ENCODE results near the gene VMO1. TPM values are rescaled to one million over a fixed set of nuclear protein-coding genes. Genes with fewer than 3 reads are reported as not detected.

The VMO1 gene
- total and polyA plus RNA-seq, 9 of the 15 experiments (the other 6 are each of a cell fraction or from before 2014, with no cell fraction given): 0.31 TPM; not detected in 8

GRCh38 chr17:4789951-4790704 is 4.0 kb upstream of the VMO1 start (continued):
- TF ChIP-seq, protein P1, sequence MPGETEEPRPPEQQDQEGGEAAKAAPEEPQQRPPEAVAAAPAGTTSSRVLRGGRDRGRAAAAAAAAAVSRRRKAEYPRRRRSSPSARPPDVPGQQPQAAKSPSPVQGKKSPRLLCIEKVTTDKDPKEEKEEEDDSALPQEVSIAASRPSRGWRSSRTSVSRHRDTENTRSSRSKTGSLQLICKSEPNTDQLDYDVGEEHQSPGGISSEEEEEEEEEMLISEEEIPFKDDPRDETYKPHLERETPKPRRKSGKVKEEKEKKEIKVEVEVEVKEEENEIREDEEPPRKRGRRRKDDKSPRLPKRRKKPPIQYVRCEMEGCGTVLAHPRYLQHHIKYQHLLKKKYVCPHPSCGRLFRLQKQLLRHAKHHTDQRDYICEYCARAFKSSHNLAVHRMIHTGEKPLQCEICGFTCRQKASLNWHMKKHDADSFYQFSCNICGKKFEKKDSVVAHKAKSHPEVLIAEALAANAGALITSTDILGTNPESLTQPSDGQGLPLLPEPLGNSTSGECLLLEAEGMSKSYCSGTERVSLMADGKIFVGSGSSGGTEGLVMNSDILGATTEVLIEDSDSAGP (CRISPR knock-in tag; IDR thresholded peaks at IDR 0.05): peak; percentile 49; the same call in 1 of the 2 replicates
- TF ChIP-seq, protein P2, sequence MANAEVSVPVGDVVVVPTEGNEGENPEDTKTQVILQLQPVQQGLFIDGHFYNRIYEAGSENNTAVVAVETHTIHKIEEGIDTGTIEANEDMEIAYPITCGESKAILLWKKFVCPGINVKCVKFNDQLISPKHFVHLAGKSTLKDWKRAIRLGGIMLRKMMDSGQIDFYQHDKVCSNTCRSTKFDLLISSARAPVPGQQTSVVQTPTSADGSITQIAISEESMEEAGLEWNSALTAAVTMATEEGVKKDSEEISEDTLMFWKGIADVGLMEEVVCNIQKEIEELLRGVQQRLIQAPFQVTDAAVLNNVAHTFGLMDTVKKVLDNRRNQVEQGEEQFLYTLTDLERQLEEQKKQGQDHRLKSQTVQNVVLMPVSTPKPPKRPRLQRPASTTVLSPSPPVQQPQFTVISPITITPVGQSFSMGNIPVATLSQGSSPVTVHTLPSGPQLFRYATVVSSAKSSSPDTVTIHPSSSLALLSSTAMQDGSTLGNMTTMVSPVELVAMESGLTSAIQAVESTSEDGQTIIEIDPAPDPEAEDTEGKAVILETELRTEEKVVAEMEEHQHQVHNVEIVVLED (CRISPR knock-in tag; IDR thresholded peaks at IDR 0.05): peak; percentile 70
- TF ChIP-seq NR2C2 (CRISPR knock-in tag; IDR thresholded peaks at IDR 0.05): peak; percentile 82
- TF ChIP-seq NR2C2 (tag; IDR thresholded peaks at IDR 0.05): peak; percentile 82
- TF ChIP-seq, protein P3, sequence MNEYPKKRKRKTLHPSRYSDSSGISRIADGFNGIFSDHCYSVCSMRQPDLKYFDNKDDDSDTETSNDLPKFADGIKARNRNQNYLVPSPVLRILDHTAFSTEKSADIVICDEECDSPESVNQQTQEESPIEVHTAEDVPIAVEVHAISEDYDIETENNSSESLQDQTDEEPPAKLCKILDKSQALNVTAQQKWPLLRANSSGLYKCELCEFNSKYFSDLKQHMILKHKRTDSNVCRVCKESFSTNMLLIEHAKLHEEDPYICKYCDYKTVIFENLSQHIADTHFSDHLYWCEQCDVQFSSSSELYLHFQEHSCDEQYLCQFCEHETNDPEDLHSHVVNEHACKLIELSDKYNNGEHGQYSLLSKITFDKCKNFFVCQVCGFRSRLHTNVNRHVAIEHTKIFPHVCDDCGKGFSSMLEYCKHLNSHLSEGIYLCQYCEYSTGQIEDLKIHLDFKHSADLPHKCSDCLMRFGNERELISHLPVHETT (CRISPR knock-in tag; conservative IDR thresholded peaks at IDR 0.05 in 1 of 2, IDR thresholded peaks at IDR 0.05 in 1 of 2): peak in 1 of 2 experiments; percentile 96; a peak in 2 of 4 replicates
- TF ChIP-seq CXXC5 (CRISPR knock-in tag; IDR thresholded peaks at IDR 0.05): peak; percentile 84
- TF ChIP-seq, protein P4, sequence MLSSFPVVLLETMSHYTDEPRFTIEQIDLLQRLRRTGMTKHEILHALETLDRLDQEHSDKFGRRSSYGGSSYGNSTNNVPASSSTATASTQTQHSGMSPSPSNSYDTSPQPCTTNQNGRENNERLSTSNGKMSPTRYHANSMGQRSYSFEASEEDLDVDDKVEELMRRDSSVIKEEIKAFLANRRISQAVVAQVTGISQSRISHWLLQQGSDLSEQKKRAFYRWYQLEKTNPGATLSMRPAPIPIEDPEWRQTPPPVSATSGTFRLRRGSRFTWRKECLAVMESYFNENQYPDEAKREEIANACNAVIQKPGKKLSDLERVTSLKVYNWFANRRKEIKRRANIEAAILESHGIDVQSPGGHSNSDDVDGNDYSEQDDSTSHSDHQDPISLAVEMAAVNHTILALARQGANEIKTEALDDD (IDR thresholded peaks at IDR 0.05): no peak
- no peak for TF ChIP-seq MEF2A (IDR thresholded peaks at IDR 0.05; ENCODE audit: control insufficient read depth, low read depth, low read length)
- no peak for TF ChIP-seq EZH2 (IDR thresholded peaks at IDR 0.05; ENCODE audit: borderline replicate concordance, low read depth, low read length)
- peak; percentile 96 for TF ChIP-seq ZFX (CRISPR knock-in tag; IDR thresholded peaks at IDR 0.05)
- peak; percentile 90; the same call in 1 of the 2 replicates for TF ChIP-seq MTA3 (IDR thresholded peaks at IDR 0.05; ENCODE audit: borderline replicate concordance)
- TF ChIP-seq ETV1 (tag; conservative IDR thresholded peaks at IDR 0.05; ENCODE audit: low read depth): peak; percentile 84
- TF ChIP-seq BRF1 (IDR thresholded peaks at IDR 0.05; ENCODE audit: borderline replicate concordance, extremely low read depth, insufficient read length): no peak
- TF ChIP-seq KDM5B (IDR thresholded peaks at IDR 0.05; ENCODE audit: insufficient replicate concordance, low read depth, low read length): peak; percentile 87
- no peak for TF ChIP-seq ZNF274 (IDR thresholded peaks at IDR 0.05; ENCODE audit: borderline replicate concordance, low read depth, low read length)
- TF ChIP-seq ZNF24 (IDR thresholded peaks at IDR 0.05): no peak; the same call in 1 of the 2 replicates
- peak in 1 of 2 experiments; percentile 73; a peak in 2 of 4 replicates for TF ChIP-seq TEAD1 (CRISPR knock-in tag; IDR thresholded peaks at IDR 0.05)
- 0 out of 2 replicates have a peak, but pooled peaks have one; percentile 5 for TF ChIP-seq CBFA2T3 (IDR thresholded peaks at IDR 0.05)
- no peak for TF ChIP-seq CAMTA2 (CRISPR knock-in tag; conservative IDR thresholded peaks at IDR 0.05)
- no peak for TF ChIP-seq FOXK2 (conservative IDR thresholded peaks at IDR 0.05 in 1 of 2, IDR thresholded peaks at IDR 0.05 in 1 of 2; ENCODE audit: low read depth in 2 of 2)
- no peak for TF ChIP-seq SREBF2 (CRISPR knock-in tag; IDR thresholded peaks at IDR 0.05)
- peak in 1 of 2 experiments; percentile 71; a peak in 2 of 4 replicates for TF ChIP-seq NRF1 (conservative IDR thresholded peaks at IDR 0.05 in 1 of 2, IDR thresholded peaks at IDR 0.05 in 1 of 2)
